GM06990 (cell line): ENCODE measurements around the gene ABCA4.

ENCODE experiments used
- DNase-seq: peaks from one replicate; pipeline ENCODE4 v3.0.0-alpha.2; 2011; ENCODE audit not compliant: insufficient read length; ENCODE audit errors: extremely low read depth
- H3K27me3 ChIP-seq: replicated peaks from 2 replicates; pipeline ENCODE4 v1.6.0; 2011; ENCODE audit warnings: low read length; ENCODE audit not compliant: control insufficient read depth, insufficient read depth
- H3K36me3 ChIP-seq: 2 replicates; pipeline ENCODE4 v1.5.1; 2011; ENCODE audit warnings: low read length; ENCODE audit not compliant: control insufficient read depth, insufficient read depth
- H3K4me3 ChIP-seq: replicated peaks from 2 replicates; pipeline ENCODE4 v1.5.1; 2011; ENCODE audit warnings: low read depth, mild to moderate bottlenecking, control low read depth, low read length
- CTCF ChIP-seq: IDR thresholded peaks from 2 replicates; pipeline ENCODE4 v1.5.1; 2011; ENCODE audit warnings: low read length, control low read depth, mild to moderate bottlenecking, inconsistent platforms; ENCODE audit not compliant: insufficient read depth, poor library complexity, severe bottlenecking

The ABCA4 gene

GRCh38 chr1:94143809-94144176 lies 22.8 kb upstream of the ABCA4 start:
- Histone ChIP-seq H3K27me3 (peaks cover 1% of the 10 kb centered on the region; the same call in 1 of the 2 replicates), H3K36me3 (no peaks in the 10 kb centered on the region), H3K4me3 (no peak overlapping the region)
- no peak for DNase-seq
- TF ChIP-seq CTCF: no peak

GRCh38 chr1:94143173-94143808 lies 22.3 kb upstream of the ABCA4 start:
- no peak for TF ChIP-seq CTCF
- Histone ChIP-seq H3K36me3 (no peaks in the 10 kb centered on the region), H3K4me3 (no peak overlapping the region), H3K27me3 (peaks cover 1% of the 10 kb centered on the region; the same call in 1 of the 2 replicates)
- no peak for DNase-seq

GRCh38 chr1:94142583-94142982 lies 21.6 kb upstream of the ABCA4 start:
- no peak for TF ChIP-seq CTCF
- H3K36me3 ChIP-seq: no peaks in the 10 kb centered on the region
- H3K4me3 ChIP-seq: no peak overlapping the region
- H3K27me3 ChIP-seq: peaks cover 1% of the 10 kb centered on the region; the same call in 1 of the 2 replicates
- no peak for DNase-seq

GRCh38 chr1:94142022-94142421 lies 21.1 kb upstream of the ABCA4 start:
- Histone ChIP-seq H3K27me3 (peaks cover 1% of the 10 kb centered on the region; the same call in 1 of the 2 replicates), H3K36me3 (no peaks in the 10 kb centered on the region), H3K4me3 (no peak overlapping the region)
- TF ChIP-seq CTCF: no peak
- no peak for DNase-seq

GRCh38 chr1:94132111-94132510 lies 11.2 kb upstream of the ABCA4 start:
- DNase-seq: no peak
- no peaks in the 10 kb centered on the region for H3K27me3 ChIP-seq
- no peak for TF ChIP-seq CTCF
- H3K4me3 ChIP-seq: no peak overlapping the region
- H3K36me3 ChIP-seq: no peaks in the 10 kb centered on the region
